ENCODE data around the gene TKTL1.

TKTL1 gene

GRCh38 chrX:154371017-154371788 lies 75.6 kb downstream of the TKTL1 start:
- peaks cover 59% of the 10 kb centered on the region for H3K36me3 Mint-ChIP-seq
- peaks cover 22% of the 10 kb centered on the region for H3K4me1 Mint-ChIP-seq
- ATAC-seq (peak; percentile 65), DNase-seq (ENCODE audit: low spot score in 2 of 2) (peak; percentile 70 to 91)
- H3K4me3 Mint-ChIP-seq: peak overlapping the region; percentile 83
- H3K27ac Mint-ChIP-seq: peak overlapping the region; percentile 89
- H3K9me3 Mint-ChIP-seq: no peaks in the 10 kb centered on the region

GRCh38 chrX:154371789-154372300 lies 76.2 kb downstream of the TKTL1 start:
- Mint-ChIP-seq H3K27ac (peak overlapping the region; percentile 86), H3K36me3 (peaks cover 52% of the 10 kb centered on the region), H3K9me3 (no peaks in the 10 kb centered on the region), H3K4me3 (peak overlapping the region; percentile 83), H3K4me1 (peaks cover 19% of the 10 kb centered on the region)
- DNase-seq (ENCODE audit: low spot score in 2 of 2) (no peak), ATAC-seq (peak; percentile 0)

GRCh38 chrX:154372612-154373022 lies 77.0 kb downstream of the TKTL1 start:
- Mint-ChIP-seq H3K36me3 (peaks cover 45% of the 10 kb centered on the region), H3K9me3 (no peaks in the 10 kb centered on the region), H3K27ac (peak overlapping the region; percentile 86), H3K4me1 (peaks cover 22% of the 10 kb centered on the region), H3K4me3 (peak overlapping the region; percentile 83)
- DNase-seq (ENCODE audit: low spot score in 2 of 2): peak in 1 of 2 donors; percentile 72
- ATAC-seq: peak; percentile 37

- Mint-ChIP-seq H3K36me3 (peaks cover 35% of the 10 kb centered on the region), H3K4me3 (peak overlapping the region; percentile 83), H3K9me3 (no peaks in the 10 kb centered on the region), H3K4me1 (peaks cover 13% of the 10 kb centered on the region), H3K27ac (no peak overlapping the region)
- DNase-seq (ENCODE audit: low spot score in 2 of 2): no peak
- ATAC-seq: no peak
These were observed 78.0 kb downstream of the TKTL1 start for GRCh38 chrX:154373340-154374306.

- no peak within 1 kb of the TSS for H3K27ac Mint-ChIP-seq
These were observed 78.9 kb downstream of the TKTL1 start, which contains the start of gene FLNA for GRCh38 chrX:154374313-154375155. TSS of gene FLNA (minus strand) at chrX:154374634. CDS start at chrX:154371245, 3,389 bp downstream.

GRCh38 chrX:154375156-154375504 lies 79.5 kb downstream of the TKTL1 start:
- Mint-ChIP-seq H3K36me3 (peaks cover 28% of the 10 kb centered on the region), H3K4me1 (peaks cover 17% of the 10 kb centered on the region), H3K27ac (no peak overlapping the region), H3K9me3 (no peaks in the 10 kb centered on the region), H3K4me3 (peak overlapping the region; percentile 83)
- no peak for ATAC-seq
- DNase-seq (ENCODE audit: low spot score in 2 of 2): no peak

More at GRCh38 chrX:154374313-154375155, 78.9 kb downstream of the TKTL1 start, which contains the start of gene FLNA:
- ATAC-seq: no peak
- Mint-ChIP-seq H3K4me3 (peak within 1 kb of the TSS; percentile 83), H3K4me1 (peaks cover 13% of the 10 kb centered on the region), H3K36me3 (peaks cover 28% of the 10 kb centered on the region), H3K9me3 (no peaks in the 10 kb centered on the region)
- no peak for DNase-seq (ENCODE audit: low spot score in 2 of 2)

GRCh38 chrX:154376774-154377173 lies 81.2 kb downstream of the TKTL1 start:
- H3K36me3 Mint-ChIP-seq: peaks cover 31% of the 10 kb centered on the region
- no peak for ATAC-seq
- no peaks in the 10 kb centered on the region for H3K9me3 Mint-ChIP-seq
- H3K4me1 Mint-ChIP-seq: peaks cover 27% of the 10 kb centered on the region
- peak overlapping the region; percentile 83 for H3K4me3 Mint-ChIP-seq
- H3K27ac Mint-ChIP-seq: peak overlapping the region; percentile 52
- DNase-seq (ENCODE audit: low spot score in 2 of 2): no peak

- ATAC-seq (peak; percentile 1), DNase-seq (ENCODE audit: low spot score in 2 of 2) (peak in 1 of 2 donors; percentile 74)
- Mint-ChIP-seq H3K4me3 (peak overlapping the region; percentile 83), H3K36me3 (peaks cover 39% of the 10 kb centered on the region), H3K27ac (peak overlapping the region; percentile 91), H3K4me1 (peaks cover 27% of the 10 kb centered on the region), H3K9me3 (no peaks in the 10 kb centered on the region)
These were observed 82.6 kb downstream of the TKTL1 start for GRCh38 chrX:154378059-154378798.

GRCh38 chrX:154378799-154379568 lies 83.4 kb downstream of the TKTL1 start, which contains the start of gene EMD:
TSS of gene EMD (plus strand) at chrX:154379295. CDS start at chrX:154379485, 190 bp downstream.
- ATAC-seq: peak; percentile 88
- Mint-ChIP-seq H3K4me3 (peak within 1 kb of the TSS; percentile 83), H3K4me1 (peaks cover 31% of the 10 kb centered on the region), H3K9me3 (no peaks in the 10 kb centered on the region), H3K27ac (peak within 1 kb of the TSS; percentile 91), H3K36me3 (peaks cover 47% of the 10 kb centered on the region)
- DNase-seq (ENCODE audit: low spot score in 2 of 2): peak; percentile 83 to 93

- Mint-ChIP-seq H3K36me3 (peaks cover 52% of the 10 kb centered on the region), H3K4me3 (peak overlapping the region; percentile 83), H3K27ac (peak overlapping the region; percentile 91), H3K4me1 (peaks cover 31% of the 10 kb centered on the region), H3K9me3 (no peaks in the 10 kb centered on the region)
- DNase-seq (ENCODE audit: low spot score in 2 of 2): no peak
- ATAC-seq: no peak
These were observed 84.0 kb downstream of the TKTL1 start for GRCh38 chrX:154379569-154379951.

Data from stimulated activated effector memory CD8-positive, alpha-beta T cell treated with anti-CD3 and anti-CD28 coated beads, Interleukin-12 subunit alpha, Interleukin-12 subunit beta, amount 100 ng/mL, for 72 hours (primary cell).